Measurements from ENCODE around the gene TRIM24.

The TRIM24 gene

DNA sequence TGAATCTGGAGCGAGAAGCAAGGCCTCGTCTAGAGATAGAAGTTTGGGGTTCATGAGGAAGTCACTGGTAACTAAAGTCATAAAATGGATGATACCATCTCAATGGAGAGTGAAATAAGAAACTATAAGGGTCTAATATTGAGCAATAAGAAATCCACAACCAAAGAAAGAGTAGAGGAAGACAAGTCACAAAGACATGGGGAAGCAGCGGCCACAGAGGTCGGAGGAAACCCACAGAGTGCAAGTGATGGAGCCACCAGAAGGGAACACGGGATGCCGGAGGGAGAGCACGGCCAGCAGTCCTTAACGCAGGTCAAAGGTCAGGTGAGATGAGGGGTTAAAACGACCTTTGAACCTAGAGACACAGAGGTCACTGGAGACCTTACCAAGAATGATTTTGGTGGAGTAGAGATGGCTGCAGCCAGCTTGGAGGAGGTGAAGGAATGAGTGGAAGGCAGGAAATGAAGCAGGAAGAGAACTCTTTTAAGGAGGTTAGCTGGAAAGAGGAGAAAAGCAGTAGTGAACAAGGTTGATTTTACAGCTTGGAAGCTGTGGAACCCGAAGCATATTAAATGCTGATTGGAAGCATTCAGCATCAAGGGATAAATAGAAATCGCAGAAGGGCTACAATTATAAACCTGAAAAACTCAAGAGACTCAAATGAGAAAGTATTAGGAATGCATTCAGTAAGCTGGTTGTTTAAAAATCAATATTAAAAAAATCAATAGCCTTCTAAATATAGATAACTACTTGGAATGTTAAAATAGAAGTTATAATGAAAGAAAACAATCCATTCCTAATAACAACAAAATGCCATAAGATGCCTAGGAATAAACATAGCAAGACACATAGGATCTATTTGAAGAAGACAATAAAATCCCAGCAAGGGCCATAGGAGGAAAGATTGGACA, 147.4 kb downstream of the TRIM24 start:
- TF ChIP-seq, protein P1, sequence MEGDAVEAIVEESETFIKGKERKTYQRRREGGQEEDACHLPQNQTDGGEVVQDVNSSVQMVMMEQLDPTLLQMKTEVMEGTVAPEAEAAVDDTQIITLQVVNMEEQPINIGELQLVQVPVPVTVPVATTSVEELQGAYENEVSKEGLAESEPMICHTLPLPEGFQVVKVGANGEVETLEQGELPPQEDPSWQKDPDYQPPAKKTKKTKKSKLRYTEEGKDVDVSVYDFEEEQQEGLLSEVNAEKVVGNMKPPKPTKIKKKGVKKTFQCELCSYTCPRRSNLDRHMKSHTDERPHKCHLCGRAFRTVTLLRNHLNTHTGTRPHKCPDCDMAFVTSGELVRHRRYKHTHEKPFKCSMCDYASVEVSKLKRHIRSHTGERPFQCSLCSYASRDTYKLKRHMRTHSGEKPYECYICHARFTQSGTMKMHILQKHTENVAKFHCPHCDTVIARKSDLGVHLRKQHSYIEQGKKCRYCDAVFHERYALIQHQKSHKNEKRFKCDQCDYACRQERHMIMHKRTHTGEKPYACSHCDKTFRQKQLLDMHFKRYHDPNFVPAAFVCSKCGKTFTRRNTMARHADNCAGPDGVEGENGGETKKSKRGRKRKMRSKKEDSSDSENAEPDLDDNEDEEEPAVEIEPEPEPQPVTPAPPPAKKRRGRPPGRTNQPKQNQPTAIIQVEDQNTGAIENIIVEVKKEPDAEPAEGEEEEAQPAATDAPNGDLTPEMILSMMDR (IDR thresholded peaks at IDR 0.05; ENCODE audit: extremely low read depth, missing control alignments): no peak
- no peak for DNase-seq (ENCODE audit: low spot score)

DNA sequence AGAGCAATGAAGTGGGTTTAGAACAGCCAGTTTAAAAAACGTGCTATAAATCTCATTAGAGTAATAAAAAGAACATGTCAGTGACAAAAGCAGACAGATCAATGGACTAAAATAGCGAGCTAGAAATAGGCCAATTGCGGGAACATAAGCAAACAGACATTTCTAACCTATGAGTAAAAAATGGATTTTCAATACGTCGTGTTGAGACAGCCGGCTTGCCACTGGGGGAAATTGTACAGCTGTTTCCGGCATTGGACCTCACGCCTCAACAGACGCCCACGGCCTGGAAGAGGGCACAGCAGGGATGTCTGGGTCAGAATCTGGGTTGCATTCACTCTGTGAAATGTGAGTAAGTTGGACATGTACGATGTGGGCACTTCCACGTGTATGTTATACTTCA, 148.2 kb downstream of the TRIM24 start:
- TF ChIP-seq, protein P1 (IDR thresholded peaks at IDR 0.05; ENCODE audit: extremely low read depth, missing control alignments): no peak
- no peak for DNase-seq (ENCODE audit: low spot score)

DNA sequence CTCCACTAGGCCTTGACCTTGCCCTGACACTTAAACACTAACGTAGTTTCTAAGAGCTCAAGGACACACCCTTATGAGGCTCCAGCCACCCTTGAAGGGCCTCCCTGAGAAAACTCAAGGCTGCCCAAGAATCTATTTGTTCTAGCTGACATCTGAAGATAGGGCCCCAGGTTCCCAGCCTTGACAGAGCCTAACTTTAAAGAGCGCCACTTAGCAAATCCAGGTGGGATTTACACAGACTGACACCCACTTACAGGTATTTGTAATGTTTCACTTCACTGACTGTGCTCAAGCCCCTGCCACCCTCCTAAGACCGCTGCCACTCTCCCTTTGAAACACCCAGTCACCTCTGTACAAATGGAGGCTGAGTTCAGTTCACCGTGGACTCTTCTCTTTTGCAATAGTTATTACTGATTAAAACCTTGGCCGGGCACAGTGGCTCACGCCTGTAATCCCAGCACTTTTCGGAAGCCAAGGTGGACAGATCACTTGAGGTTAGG, 150.7 kb downstream of the TRIM24 start:
- TF ChIP-seq, protein P1 (IDR thresholded peaks at IDR 0.05; ENCODE audit: extremely low read depth, missing control alignments): no peak
- DNase-seq (ENCODE audit: low spot score): no peak

DNA sequence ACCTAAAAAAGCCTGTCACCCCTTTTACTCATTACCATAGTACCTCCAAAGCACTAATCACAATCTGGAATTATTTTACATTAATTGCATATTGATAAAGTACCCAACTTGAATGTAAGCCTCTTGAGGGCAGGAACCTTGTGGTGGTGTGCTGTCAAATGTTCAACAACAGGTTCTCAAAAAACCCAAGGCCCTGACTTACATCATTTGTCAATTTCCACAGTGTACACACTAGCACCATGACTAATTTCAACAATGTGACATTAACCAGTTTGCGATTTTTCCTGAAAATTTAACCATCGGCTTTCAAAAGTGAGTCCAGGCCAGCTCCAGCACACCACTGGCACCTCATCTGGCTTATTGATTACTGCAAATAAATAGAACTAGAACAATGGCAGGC, 153.6 kb downstream of the TRIM24 start:
- TF ChIP-seq, protein P1 (IDR thresholded peaks at IDR 0.05; ENCODE audit: extremely low read depth, missing control alignments): no peak

DNA sequence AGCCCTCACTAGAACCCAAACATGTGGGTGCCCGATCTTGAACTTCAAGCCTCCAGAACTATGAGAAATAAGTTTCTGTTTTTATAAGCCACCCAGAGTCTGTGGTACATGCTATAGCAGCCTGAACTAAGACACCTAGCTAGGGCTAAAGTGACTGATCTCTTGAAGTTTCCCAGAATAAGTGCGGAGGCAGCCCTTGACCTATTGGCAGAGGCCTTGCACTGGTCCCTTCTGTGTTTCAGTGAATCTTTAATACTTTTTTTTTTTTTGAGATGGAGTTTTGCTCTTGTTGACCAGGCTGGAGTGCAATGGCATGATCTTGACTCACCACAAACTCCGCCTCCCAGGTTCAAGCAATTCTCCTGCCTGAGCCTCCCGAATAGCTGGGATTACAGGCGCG, 156.0 kb downstream of the TRIM24 start:
- TF ChIP-seq, protein P1 (IDR thresholded peaks at IDR 0.05; ENCODE audit: extremely low read depth, missing control alignments): no peak
- DNase-seq (ENCODE audit: low spot score): no peak

More for the DNA sequence above, 153.6 kb downstream of the TRIM24 start:
- DNase-seq (ENCODE audit: low spot score): no peak

DNA sequence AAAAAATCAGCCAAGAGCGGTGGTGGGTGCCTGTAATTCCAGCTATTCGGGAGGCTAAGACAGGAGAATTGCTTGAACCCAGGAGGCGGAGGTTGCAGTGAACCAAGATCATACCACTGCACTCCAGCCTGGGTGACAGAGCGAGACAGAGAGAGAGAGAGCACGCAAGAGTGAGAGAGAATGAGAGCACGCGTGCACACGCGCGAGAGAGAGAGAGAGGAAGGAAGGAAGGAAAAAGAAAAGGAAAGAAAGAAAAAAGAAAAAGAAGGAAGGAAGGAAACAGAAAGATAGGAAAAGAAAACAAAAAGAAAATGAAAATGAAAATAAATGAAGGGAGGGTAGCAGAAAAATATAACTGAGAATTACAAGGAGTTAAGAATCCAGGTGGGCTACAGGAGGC, 158.4 kb downstream of the TRIM24 start:
- TF ChIP-seq, protein P1 (IDR thresholded peaks at IDR 0.05; ENCODE audit: extremely low read depth, missing control alignments): no peak
- DNase-seq (ENCODE audit: low spot score): no peak

DNA sequence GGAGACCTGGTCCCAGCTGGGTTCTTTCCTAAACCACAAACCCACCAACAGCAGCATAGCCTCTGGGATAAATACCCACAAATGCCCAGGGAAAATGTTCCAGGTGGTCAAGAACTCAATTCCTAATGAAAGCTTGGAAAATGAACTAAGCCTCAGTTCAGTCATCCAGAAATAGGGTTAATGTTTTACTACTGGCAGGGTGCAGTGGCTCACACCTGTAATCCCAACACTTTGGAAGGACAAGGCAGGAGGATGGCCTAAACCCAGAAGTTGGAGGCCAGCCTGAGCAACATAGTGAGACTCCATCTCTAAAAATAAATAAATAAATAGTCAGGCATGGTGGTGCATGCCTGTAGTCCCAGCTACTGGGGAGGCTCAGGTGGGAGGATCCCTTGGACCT, 158.9 kb downstream of the TRIM24 start:
- TF ChIP-seq, protein P1 (IDR thresholded peaks at IDR 0.05; ENCODE audit: extremely low read depth, missing control alignments): no peak
- DNase-seq (ENCODE audit: low spot score): no peak

Data from GM20000 (cell line).